ENCODE results near the gene BCL10.

Gene BCL10

DNA sequence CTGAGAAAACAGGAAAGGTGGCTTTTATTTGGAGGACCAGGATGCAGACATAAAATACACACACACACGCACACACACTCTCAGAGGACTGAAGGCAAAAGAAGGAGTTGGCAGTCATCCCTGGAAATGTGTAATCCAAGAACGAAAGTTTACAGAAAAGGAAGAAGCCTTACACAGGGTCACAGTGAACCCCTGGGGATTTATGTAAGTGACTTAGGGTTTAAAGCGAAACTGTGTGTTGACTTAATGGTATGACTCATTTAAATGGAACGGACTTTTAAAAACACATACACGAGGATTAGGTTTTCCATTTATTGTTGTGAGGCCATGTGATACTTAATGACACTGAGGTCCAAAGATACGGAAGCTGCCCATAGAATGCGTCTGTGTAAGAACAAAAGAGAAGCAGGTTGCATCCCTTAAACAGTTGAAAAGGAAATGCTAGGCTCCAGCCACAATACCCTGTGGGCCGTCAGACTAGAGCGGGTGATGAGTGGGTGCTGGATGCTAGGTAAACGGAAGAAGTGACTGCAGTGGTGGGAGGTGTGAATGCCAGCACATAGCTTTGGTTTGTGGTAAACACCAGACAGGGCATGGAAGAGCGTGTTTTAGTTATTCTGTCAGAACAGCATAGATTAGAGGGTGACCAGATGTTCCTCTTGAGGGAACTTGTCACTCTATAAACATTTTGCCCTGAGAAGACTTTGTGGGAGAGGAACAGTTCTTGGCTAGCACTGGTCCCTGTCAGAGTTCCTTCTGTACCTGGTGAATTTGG is 21.6 kb upstream of the BCL10 start:
- Histone ChIP-seq H3K27ac (ENCODE audit: low read depth, low read length) (peak overlapping the region; percentile 86), H2AFZ (ENCODE audit: low read length, unreplicated experiment) (no peak overlapping the region), H3K79me2 (ENCODE audit: control insufficient read depth, insufficient read depth, low read length, unreplicated experiment) (no peaks in the 10 kb centered on the region), H3K4me1 (ENCODE audit: control insufficient read depth, insufficient read depth, low read length, unreplicated experiment) (peaks cover 26% of the 10 kb centered on the region), H3K27me3 (ENCODE audit: insufficient read depth, low read length) (no peaks in the 10 kb centered on the region), H3K36me3 (ENCODE audit: insufficient read depth, low read length) (no peaks in the 10 kb centered on the region), H3K4me3 (ENCODE audit: low read depth, low read length) (peak overlapping the region; percentile 64)

DNA sequence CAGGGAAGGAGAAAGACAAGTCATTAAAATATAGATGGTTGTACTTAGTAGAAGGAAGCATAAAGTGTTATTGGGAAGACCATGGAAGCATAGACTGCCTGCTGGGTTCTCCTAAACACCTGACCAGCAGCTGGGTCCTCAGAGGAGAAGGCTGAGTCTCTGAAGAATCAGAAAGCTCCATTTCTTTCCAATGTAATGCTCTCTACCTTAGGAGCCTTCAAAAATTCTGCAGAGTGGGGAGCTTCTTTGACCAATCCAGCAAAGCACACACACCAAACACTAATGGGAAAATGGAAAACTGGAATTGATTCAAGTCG is 21.1 kb upstream of the BCL10 start:
- H3K27me3 ChIP-seq (ENCODE audit: insufficient read depth, low read length) = no peaks in the 10 kb centered on the region
- peak overlapping the region; percentile 86 for H3K27ac ChIP-seq (ENCODE audit: low read depth, low read length)
- H3K4me1 ChIP-seq (ENCODE audit: control insufficient read depth, insufficient read depth, low read length, unreplicated experiment) = peaks cover 26% of the 10 kb centered on the region
- no peak overlapping the region for H2AFZ ChIP-seq (ENCODE audit: low read length, unreplicated experiment)
- no peaks in the 10 kb centered on the region for H3K36me3 ChIP-seq (ENCODE audit: insufficient read depth, low read length)
- H3K4me3 ChIP-seq (ENCODE audit: low read depth, low read length) = peak overlapping the region; percentile 64
- H3K79me2 ChIP-seq (ENCODE audit: control insufficient read depth, insufficient read depth, low read length, unreplicated experiment) = no peaks in the 10 kb centered on the region

DNA sequence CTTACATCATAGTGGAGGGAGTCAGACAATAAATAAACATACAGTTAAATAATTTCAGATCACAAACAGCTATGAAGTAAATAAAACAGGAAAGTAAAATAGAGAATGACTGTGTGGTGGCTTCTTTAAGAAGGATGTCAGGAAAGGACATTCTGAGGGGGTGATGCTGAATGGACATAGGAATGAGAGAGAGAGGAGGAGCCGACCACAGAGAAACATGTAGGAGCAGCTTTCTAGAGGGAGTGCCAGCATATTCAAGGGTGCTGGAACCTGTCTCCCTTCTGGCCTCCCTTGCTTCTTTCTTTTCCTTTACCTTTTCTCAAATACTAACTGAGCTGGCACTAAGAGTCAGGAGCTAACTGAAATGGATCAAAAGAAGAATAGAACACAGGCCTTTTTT is 20.5 kb upstream of the BCL10 start:
- Histone ChIP-seq H3K36me3 (ENCODE audit: insufficient read depth, low read length) (no peaks in the 10 kb centered on the region), H2AFZ (ENCODE audit: low read length, unreplicated experiment) (no peak overlapping the region), H3K27me3 (ENCODE audit: insufficient read depth, low read length) (no peaks in the 10 kb centered on the region), H3K79me2 (ENCODE audit: control insufficient read depth, insufficient read depth, low read length, unreplicated experiment) (no peaks in the 10 kb centered on the region), H3K27ac (ENCODE audit: low read depth, low read length) (peak overlapping the region; percentile 86), H3K4me3 (ENCODE audit: low read depth, low read length) (peak overlapping the region; percentile 64; the same call in 1 of the 2 replicates), H3K4me1 (ENCODE audit: control insufficient read depth, insufficient read depth, low read length, unreplicated experiment) (peaks cover 26% of the 10 kb centered on the region)

DNA sequence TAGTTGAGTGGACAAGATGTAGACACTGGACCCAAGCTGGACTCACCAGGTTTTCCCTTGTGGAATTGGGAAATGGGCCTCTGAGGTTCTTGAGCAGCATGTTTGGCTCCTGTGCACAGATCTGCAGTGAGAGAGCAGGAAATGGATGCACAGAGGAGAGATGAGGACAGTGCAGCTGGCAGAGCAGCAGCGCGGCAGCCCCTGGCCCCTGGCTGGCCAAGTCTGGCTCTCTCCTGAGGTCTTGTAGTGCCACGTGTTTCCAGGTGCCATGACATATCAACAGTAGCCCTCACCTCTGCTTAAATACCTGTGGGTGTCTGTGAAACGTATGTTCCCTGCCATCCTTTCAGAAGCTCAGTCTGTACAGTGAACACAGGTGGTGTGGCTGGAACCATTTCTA is 19.2 kb upstream of the BCL10 start:
- Histone ChIP-seq H2AFZ (ENCODE audit: low read length, unreplicated experiment) (no peak overlapping the region), H3K4me3 (ENCODE audit: low read depth, low read length) (no peak overlapping the region), H3K4me1 (ENCODE audit: control insufficient read depth, insufficient read depth, low read length, unreplicated experiment) (peaks cover 36% of the 10 kb centered on the region), H3K36me3 (ENCODE audit: insufficient read depth, low read length) (no peaks in the 10 kb centered on the region), H3K27ac (ENCODE audit: low read depth, low read length) (no peak overlapping the region), H3K27me3 (ENCODE audit: insufficient read depth, low read length) (no peaks in the 10 kb centered on the region), H3K79me2 (ENCODE audit: control insufficient read depth, insufficient read depth, low read length, unreplicated experiment) (no peaks in the 10 kb centered on the region)

DNA sequence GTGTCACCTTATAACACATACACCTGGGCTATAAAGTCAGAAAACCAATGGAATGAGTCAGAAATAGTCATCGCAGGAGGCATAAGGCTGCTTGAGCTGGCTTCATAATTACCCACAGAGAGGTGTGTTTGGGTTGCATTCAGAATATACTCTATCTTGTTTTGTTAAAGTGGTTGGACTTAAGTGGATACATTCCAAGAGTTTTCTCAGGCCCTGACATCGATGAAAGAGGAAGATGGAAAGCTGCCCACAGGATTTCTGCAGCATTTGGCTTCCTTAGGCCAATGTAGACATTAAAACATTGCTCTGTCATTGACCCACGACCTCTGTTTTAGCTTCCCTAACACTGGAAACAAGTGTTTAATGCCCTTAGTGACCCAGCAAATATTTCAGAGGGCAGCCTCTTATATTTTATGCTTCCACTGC is 18.6 kb upstream of the BCL10 start:
- Histone ChIP-seq H3K4me1 (ENCODE audit: control insufficient read depth, insufficient read depth, low read length, unreplicated experiment) (peaks cover 42% of the 10 kb centered on the region), H3K79me2 (ENCODE audit: control insufficient read depth, insufficient read depth, low read length, unreplicated experiment) (no peaks in the 10 kb centered on the region), H3K27me3 (ENCODE audit: insufficient read depth, low read length) (no peaks in the 10 kb centered on the region), H3K4me3 (ENCODE audit: low read depth, low read length) (no peak overlapping the region), H3K36me3 (ENCODE audit: insufficient read depth, low read length) (no peaks in the 10 kb centered on the region), H3K27ac (ENCODE audit: low read depth, low read length) (no peak overlapping the region), H2AFZ (ENCODE audit: low read length, unreplicated experiment) (no peak overlapping the region)

DNA sequence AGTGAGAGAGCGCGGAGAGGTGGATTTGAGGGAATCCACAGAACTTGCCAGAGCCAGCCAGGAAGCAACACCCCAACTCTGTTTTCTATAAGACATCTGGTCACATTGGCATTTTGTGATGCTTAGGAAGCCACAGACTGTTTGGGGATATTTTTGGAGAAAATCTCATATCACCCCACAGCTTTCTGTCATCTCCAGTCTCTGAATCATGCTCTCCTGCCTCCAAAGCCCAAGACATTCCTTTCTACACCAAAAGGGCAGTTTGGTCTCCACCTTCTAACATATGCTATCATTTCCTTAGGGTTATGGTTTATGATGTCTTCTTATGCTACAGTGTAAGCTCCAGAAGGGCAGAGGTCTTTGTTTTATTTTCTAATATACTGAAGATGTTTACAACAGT is 14.4 kb upstream of the BCL10 start:
- no peak overlapping the region for H3K4me3 ChIP-seq (ENCODE audit: low read depth, low read length)
- no peaks in the 10 kb centered on the region for H3K27me3 ChIP-seq (ENCODE audit: insufficient read depth, low read length)
- no peak overlapping the region for H3K27ac ChIP-seq (ENCODE audit: low read depth, low read length)
- H2AFZ ChIP-seq (ENCODE audit: low read length, unreplicated experiment) = no peak overlapping the region
- no peaks in the 10 kb centered on the region for H3K79me2 ChIP-seq (ENCODE audit: control insufficient read depth, insufficient read depth, low read length, unreplicated experiment)
- no peaks in the 10 kb centered on the region for H3K36me3 ChIP-seq (ENCODE audit: insufficient read depth, low read length)
- H3K4me1 ChIP-seq (ENCODE audit: control insufficient read depth, insufficient read depth, low read length, unreplicated experiment) = peaks cover 25% of the 10 kb centered on the region

DNA sequence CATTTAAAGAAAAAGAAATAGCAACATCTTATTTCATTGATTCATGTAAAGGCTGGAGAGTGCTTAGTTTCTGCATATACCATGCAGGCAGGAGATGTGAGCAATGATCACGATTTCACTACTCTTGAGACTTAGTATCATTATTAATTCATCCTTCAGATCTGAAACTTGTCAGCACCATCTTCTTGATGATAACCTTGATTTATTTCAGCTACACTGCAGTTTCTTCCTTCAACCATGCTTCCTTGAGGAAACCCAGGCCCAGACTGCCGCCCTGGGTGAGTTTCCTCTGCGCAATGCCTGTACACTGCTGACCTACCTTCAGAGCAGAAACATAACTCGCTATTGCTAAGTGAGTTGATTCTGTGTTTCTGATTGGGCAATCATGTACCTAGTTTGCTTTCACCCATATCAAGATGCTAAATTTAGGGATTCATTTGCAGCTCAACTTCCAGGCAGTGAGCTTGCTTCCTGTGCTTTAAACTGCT is 13.5 kb upstream of the BCL10 start:
- H3K27me3 ChIP-seq (ENCODE audit: insufficient read depth, low read length) = no peaks in the 10 kb centered on the region
- no peaks in the 10 kb centered on the region for H3K79me2 ChIP-seq (ENCODE audit: control insufficient read depth, insufficient read depth, low read length, unreplicated experiment)
- H3K4me3 ChIP-seq (ENCODE audit: low read depth, low read length) = peak overlapping the region; percentile 15; the same call in 1 of the 2 replicates
- H3K36me3 ChIP-seq (ENCODE audit: insufficient read depth, low read length) = no peaks in the 10 kb centered on the region
- peaks cover 25% of the 10 kb centered on the region for H3K4me1 ChIP-seq (ENCODE audit: control insufficient read depth, insufficient read depth, low read length, unreplicated experiment)
- H3K27ac ChIP-seq (ENCODE audit: low read depth, low read length) = peak overlapping the region; percentile 9; the same call in 1 of the 2 replicates
- H2AFZ ChIP-seq (ENCODE audit: low read length, unreplicated experiment) = no peak overlapping the region

DNA sequence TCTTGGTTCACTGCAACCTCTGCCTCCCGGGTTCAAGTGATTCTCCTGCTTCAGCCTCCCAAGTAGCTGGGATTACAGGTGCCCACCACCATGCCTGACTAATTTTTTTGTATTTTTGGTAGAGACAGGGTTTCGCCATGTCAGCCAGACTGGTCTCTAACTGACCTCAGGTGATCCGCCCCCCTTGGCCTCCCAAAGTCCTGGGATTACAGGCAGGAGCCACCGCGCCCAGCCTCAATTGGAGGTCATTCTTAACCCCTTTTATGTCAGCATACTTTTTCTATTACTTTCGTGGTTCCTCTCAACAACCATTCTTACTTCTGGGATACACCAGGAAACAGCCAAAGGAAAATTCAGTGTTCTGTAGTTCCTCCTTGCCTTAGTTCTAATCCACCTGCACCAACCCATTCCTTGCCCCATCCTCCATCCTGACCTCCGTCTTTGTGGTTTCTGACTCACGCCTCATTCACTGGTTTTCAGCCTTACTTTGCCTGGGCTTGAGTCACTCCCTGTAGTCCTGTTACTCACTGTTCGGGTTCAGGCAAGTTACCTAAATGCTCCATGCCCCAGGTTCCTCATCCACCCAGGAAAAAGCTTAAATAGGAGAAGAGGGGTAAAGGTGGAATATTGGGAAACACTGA is 12.9 kb upstream of the BCL10 start:
- Histone ChIP-seq H3K27ac (ENCODE audit: low read depth, low read length) (peak overlapping the region; percentile 9; the same call in 1 of the 2 replicates), H3K4me1 (ENCODE audit: control insufficient read depth, insufficient read depth, low read length, unreplicated experiment) (peaks cover 25% of the 10 kb centered on the region), H3K79me2 (ENCODE audit: control insufficient read depth, insufficient read depth, low read length, unreplicated experiment) (no peaks in the 10 kb centered on the region), H2AFZ (ENCODE audit: low read length, unreplicated experiment) (no peak overlapping the region), H3K27me3 (ENCODE audit: insufficient read depth, low read length) (no peaks in the 10 kb centered on the region), H3K36me3 (ENCODE audit: insufficient read depth, low read length) (no peaks in the 10 kb centered on the region), H3K4me3 (ENCODE audit: low read depth, low read length) (peak overlapping the region; percentile 15; the same call in 1 of the 2 replicates)

DNA sequence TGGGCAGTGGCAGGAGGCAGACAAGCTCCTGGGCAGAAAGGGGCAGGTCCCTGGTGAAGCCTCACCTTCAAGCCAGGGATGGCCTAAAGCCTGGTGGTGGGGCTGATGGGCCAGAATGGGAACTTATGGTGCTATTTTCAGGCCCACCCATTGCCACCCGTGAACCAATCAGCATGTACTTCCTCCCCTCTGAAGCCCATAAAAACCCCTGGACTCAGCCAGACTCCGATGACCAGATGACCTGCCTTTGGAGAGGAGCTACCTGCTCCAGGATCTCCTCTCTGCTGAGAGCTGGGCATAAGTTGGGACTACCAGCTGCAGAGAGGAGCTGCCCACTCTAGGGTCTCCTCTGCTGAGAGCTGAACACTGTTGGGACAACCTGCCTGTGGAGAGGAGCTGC is 7.8 kb upstream of the BCL10 start:
- Histone ChIP-seq H3K4me1 (ENCODE audit: control insufficient read depth, insufficient read depth, low read length, unreplicated experiment) (peaks cover 6% of the 10 kb centered on the region), H2AFZ (ENCODE audit: low read length, unreplicated experiment) (no peak overlapping the region), H3K79me2 (ENCODE audit: control insufficient read depth, insufficient read depth, low read length, unreplicated experiment) (no peaks in the 10 kb centered on the region), H3K27me3 (ENCODE audit: insufficient read depth, low read length) (no peaks in the 10 kb centered on the region), H3K27ac (ENCODE audit: low read depth, low read length) (no peak overlapping the region), H3K36me3 (ENCODE audit: insufficient read depth, low read length) (no peaks in the 10 kb centered on the region), H3K4me3 (ENCODE audit: low read depth, low read length) (no peak overlapping the region)

DNA sequence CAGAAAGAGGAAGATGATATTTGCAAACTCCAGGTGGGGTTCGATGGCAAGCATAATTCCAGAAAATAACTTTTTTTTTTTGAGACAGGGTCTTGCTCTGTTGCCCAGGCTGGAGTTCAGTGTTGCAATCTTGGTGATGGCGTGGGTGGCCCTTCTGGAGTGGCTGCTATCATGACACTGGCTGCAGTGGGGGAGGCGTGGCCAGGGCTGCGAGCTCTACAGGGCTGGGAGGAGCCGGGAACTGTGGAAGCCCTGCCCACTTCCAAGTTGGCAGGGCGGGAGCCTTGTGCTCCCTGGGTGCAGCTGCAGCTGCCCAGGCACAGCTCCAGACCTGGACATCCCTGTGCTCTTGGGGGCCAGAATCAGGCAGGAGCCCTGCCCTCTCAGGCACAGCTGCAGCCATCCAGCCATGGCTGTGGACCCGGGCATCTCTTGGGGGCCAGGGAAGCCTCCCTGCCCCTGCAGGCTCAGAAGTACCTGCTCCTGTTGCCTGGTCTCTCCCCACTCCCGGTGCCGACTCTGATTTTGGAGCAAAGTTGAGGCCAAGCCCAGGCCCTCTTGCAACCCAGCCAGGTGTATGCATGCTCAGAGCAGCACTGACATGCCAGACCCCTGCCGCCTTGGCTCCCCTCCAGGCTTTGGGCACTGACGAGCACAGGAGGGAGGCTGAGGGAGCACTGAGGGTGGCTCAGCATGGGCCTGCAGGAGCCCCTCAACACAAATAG is 7.2 kb upstream of the BCL10 start:
- H3K27me3 ChIP-seq (ENCODE audit: insufficient read depth, low read length) = no peaks in the 10 kb centered on the region
- H3K4me1 ChIP-seq (ENCODE audit: control insufficient read depth, insufficient read depth, low read length, unreplicated experiment) = peaks cover 7% of the 10 kb centered on the region
- H3K27ac ChIP-seq (ENCODE audit: low read depth, low read length) = no peak overlapping the region
- no peak overlapping the region for H2AFZ ChIP-seq (ENCODE audit: low read length, unreplicated experiment)
- no peaks in the 10 kb centered on the region for H3K79me2 ChIP-seq (ENCODE audit: control insufficient read depth, insufficient read depth, low read length, unreplicated experiment)
- H3K4me3 ChIP-seq (ENCODE audit: low read depth, low read length) = no peak overlapping the region
- H3K36me3 ChIP-seq (ENCODE audit: insufficient read depth, low read length) = no peaks in the 10 kb centered on the region
